ENCODE measurements around the gene ANKRD31.
"Not testable (repeated sequence)": the region's sequence is repeated elsewhere in the genome, so short reads cannot be mapped to it uniquely, and the experiment has no call there.

The ANKRD31 gene

GRCh38 chr5:75236322-75237316 lies at the start of gene ANKRD31:
TSS of gene ANKRD31 (minus strand) at chr5:75236878. CDS start at chr5:75236686, 192 bp downstream.
- peak; percentile 83 to 84 for DNase-seq (ENCODE audit: low read depth in 2 of 2)

GRCh38 chr5:75286211-75286773 lies 49.6 kb upstream of the ANKRD31 start:
- no peak for DNase-seq (ENCODE audit: low read depth in 2 of 2)

- no peak for DNase-seq (ENCODE audit: low read depth in 2 of 2)
Measured at GRCh38 chr5:75282581-75282980, 45.9 kb upstream of the ANKRD31 start.

- no peak for DNase-seq (ENCODE audit: low read depth in 2 of 2)
Measured at GRCh38 chr5:75281716-75282465, 45.2 kb upstream of the ANKRD31 start.

- DNase-seq (ENCODE audit: low read depth in 2 of 2), result no peak
Measured at GRCh38 chr5:75279321-75279720, 42.6 kb upstream of the ANKRD31 start.

GRCh38 chr5:75277463-75277862 lies 40.8 kb upstream of the ANKRD31 start:
- no peak for DNase-seq (ENCODE audit: low read depth in 2 of 2)

- no peak for DNase-seq (ENCODE audit: low read depth in 2 of 2)
Measured at GRCh38 chr5:75275756-75276155, 39.1 kb upstream of the ANKRD31 start.

GRCh38 chr5:75275147-75275546 lies 38.5 kb upstream of the ANKRD31 start:
- DNase-seq (ENCODE audit: low read depth in 2 of 2), result no peak

- DNase-seq (ENCODE audit: low read depth in 2 of 2), result no peak
Measured at GRCh38 chr5:75274486-75274885, 37.8 kb upstream of the ANKRD31 start.

GRCh38 chr5:75270605-75271004 lies 33.9 kb upstream of the ANKRD31 start:
- not testable (repeated sequence) for DNase-seq (ENCODE audit: low read depth in 2 of 2)

- DNase-seq (ENCODE audit: low read depth in 2 of 2), result no peak
Measured at GRCh38 chr5:75265731-75266130, 29.1 kb upstream of the ANKRD31 start.

GRCh38 chr5:75262271-75262670 lies 25.6 kb upstream of the ANKRD31 start:
- no peak for DNase-seq (ENCODE audit: low read depth in 2 of 2)

GRCh38 chr5:75260708-75261107 lies 24.0 kb upstream of the ANKRD31 start:
- no peak for DNase-seq (ENCODE audit: low read depth in 2 of 2)

- not testable (repeated sequence) for DNase-seq (ENCODE audit: low read depth in 2 of 2)
Measured at GRCh38 chr5:75250452-75250851, 13.8 kb upstream of the ANKRD31 start.

GRCh38 chr5:75245023-75245422 lies 8.3 kb upstream of the ANKRD31 start:
- DNase-seq (ENCODE audit: low read depth in 2 of 2), result no peak

- DNase-seq (ENCODE audit: low read depth in 2 of 2), result no peak
Measured at GRCh38 chr5:75243510-75243909, 6.8 kb upstream of the ANKRD31 start.

GRCh38 chr5:75243100-75243499 lies 6.4 kb upstream of the ANKRD31 start:
- no peak for DNase-seq (ENCODE audit: low read depth in 2 of 2)

GRCh38 chr5:75242067-75242466 lies 5.4 kb upstream of the ANKRD31 start:
- DNase-seq (ENCODE audit: low read depth in 2 of 2), result no peak

GRCh38 chr5:75239681-75240080 lies 3.0 kb upstream of the ANKRD31 start:
- no peak for DNase-seq (ENCODE audit: low read depth in 2 of 2)

- no peak for DNase-seq (ENCODE audit: low read depth in 2 of 2)
Measured at GRCh38 chr5:75235711-75236110, 967 bp downstream of the ANKRD31 start.

- DNase-seq (ENCODE audit: low read depth in 2 of 2), result no peak
Measured at GRCh38 chr5:75234251-75234650, 2.4 kb downstream of the ANKRD31 start.

GRCh38 chr5:75226916-75227315 lies 9.8 kb downstream of the ANKRD31 start:
- DNase-seq (ENCODE audit: low read depth in 2 of 2), result no peak

Measured in stimulated activated CD8-positive, alpha-beta memory T cell treated with anti-CD3 and anti-CD28 coated beads, Interleukin-2, amount 100 ng/mL, for 1 hour (primary cell).